PC-9 (cell line): ENCODE data around the gene ABCC6. TPM values are rescaled to one million over a fixed set of nuclear protein-coding genes. Genes with fewer than 3 reads are reported as not detected.

Experiments used
- BruUV-seq: library from RNA; stranded (reverse); fragments of 400-500 nt; replicated peaks from 2 replicates; lab custom pipeline; 2021; lab: Mats Ljungman, UMichigan
- CTCF ChIA-PET: fragments of 300-600 bp; sonication (Branson Sonifier 250); formaldehyde crosslinking; loops from one replicate; lab custom pipeline; 2022; ENCODE audit warnings: antibody characterized with exemption; lab: Charles Lee
- POLR2A ChIA-PET: fragments of 300-600 bp; sonication (Branson Sonifier 250); formaldehyde crosslinking; loops from one replicate; lab custom pipeline; 2022; ENCODE audit warnings: antibody characterized with exemption; ENCODE audit not compliant: unreplicated experiment; lab: Charles Lee
- DNase-seq, 2 experiments: peaks; one replicate each; pipeline versions ENCODE4 v3.0.0 to v3.0.0-alpha.2; 2015 to 2022; ENCODE audit warnings: mixed read lengths in 1 of 2
- H2AFZ ChIP-seq: fragments of 200-600 bp; sonication (generic); 2 replicates; pipeline ENCODE4 v1.8.1; 2017; ENCODE audit warnings: antibody characterized with exemption
- H3F3A ChIP-seq: fragments of 200-600 bp; sonication (generic); 2 replicates; pipeline ENCODE4 v1.8.1; 2017; ENCODE audit warnings: antibody characterized with exemption, mild to moderate bottlenecking, low read depth; ENCODE audit not compliant: insufficient read depth
- H3K27ac ChIP-seq: fragments of 200-600 bp; sonication (generic); 2 replicates; pipeline ENCODE4 v1.6.1; 2016; ENCODE audit warnings: mixed run types
- H3K27me3 ChIP-seq: fragments of 200-600 bp; sonication (generic); 2 replicates; pipeline ENCODE4 v1.6.1; 2016; ENCODE audit warnings: low read depth, mixed run types; ENCODE audit not compliant: insufficient read depth
- H3K36me3 ChIP-seq: fragments of 200-600 bp; sonication (generic); 2 replicates; pipeline ENCODE4 v1.6.1; 2016; ENCODE audit warnings: low read depth, mixed run types
- H3K4me1 ChIP-seq: fragments of 200-600 bp; sonication (generic); replicated peaks from 2 replicates; pipeline ENCODE4 v1.6.1; 2016; ENCODE audit warnings: mixed run types; ENCODE audit not compliant: insufficient read depth
- H3K4me2 ChIP-seq: fragments of 200-600 bp; sonication (generic); 2 replicates; pipeline ENCODE4 v1.6.1; 2017; ENCODE audit warnings: mixed run types
- H3K4me3 ChIP-seq: fragments of 200-600 bp; sonication (generic); 2 replicates; pipeline ENCODE4 v1.6.1; 2016; ENCODE audit warnings: mixed run types
- H3K79me2 ChIP-seq: fragments of 200-600 bp; sonication (generic); 2 replicates; pipeline ENCODE4 v1.6.1; 2017; ENCODE audit warnings: low read depth, mixed run types
- H3K9me2 ChIP-seq: fragments of 200-600 bp; sonication (generic); 2 replicates; pipeline ENCODE4 v1.8.1; 2017; ENCODE audit warnings: mild to moderate bottlenecking; ENCODE audit not compliant: insufficient read depth
- H3K9me3 ChIP-seq: fragments of 200-600 bp; sonication (generic); 2 replicates; pipeline ENCODE4 v1.8.1; 2016; ENCODE audit warnings: low read depth; ENCODE audit not compliant: insufficient read depth
- H4K20me1 ChIP-seq: fragments of 200-600 bp; sonication (generic); 2 replicates; pipeline ENCODE4 v1.8.1; 2017; ENCODE audit not compliant: insufficient read depth
- EZH2 ChIP-seq: fragments of 200-600 bp; sonication (generic); IDR thresholded peaks from 2 replicates; pipeline ENCODE4 v1.8.0; 2017; ENCODE audit warnings: antibody characterized with exemption, low read depth
- intact Hi-C: fragments of 100-400 bp; cut with micrococcal nuclease; formaldehyde crosslinking; loops from one replicate; pipeline ENCODE4 v1.10.0; 2022; ENCODE audit not compliant: unreplicated experiment
- total RNA-seq: library from RNA; stranded (reverse); gene quantifications from 2 replicates; pipeline ENCODE4 v1.2.3, GENCODE V29; 2021
- TF ChIP-seq, protein P1 (sequence below): fragments of 200-600 bp; sonication (generic); conservative IDR thresholded peaks from 2 replicates; pipeline ENCODE4 v1.6.1; 2017; ENCODE audit warnings: mixed run types, antibody characterized with exemption, mild to moderate bottlenecking, moderate library complexity

Gene ABCC6
- total RNA-seq, 1 experiment from 2014 or later, result 2.8 TPM

DNA sequence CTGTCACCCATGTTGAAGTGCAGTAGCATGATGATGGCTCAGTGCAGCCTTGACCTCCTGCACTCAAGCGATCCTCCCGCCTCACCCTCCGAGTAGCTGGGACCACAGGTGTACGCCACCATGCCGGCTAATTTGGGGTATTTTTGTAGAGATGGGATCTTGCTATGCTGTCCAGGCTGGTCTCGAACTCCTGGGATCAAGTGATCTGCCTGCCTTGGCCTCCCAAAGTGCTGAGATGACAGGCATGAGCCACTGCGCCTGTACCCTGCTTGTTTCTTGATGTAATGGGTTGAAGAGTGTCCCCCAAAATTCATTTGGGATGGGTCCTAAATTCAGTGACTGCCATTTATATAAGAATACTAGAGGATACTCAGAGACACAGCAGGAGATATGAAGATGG lies 57.2 kb downstream of the ABCC6 start:
- intact Hi-C loops, result no loop called here
- Histone ChIP-seq H2AFZ (no peak overlapping the region), H3K4me1 (no peaks in the 10 kb centered on the region), H3K4me2 (no peak overlapping the region), H3K4me3 (no peak overlapping the region), H3K9me2 (no peaks in the 10 kb centered on the region), H4K20me1 (no peaks in the 10 kb centered on the region), H3K9me3 (no peaks in the 10 kb centered on the region), H3K36me3 (no peaks in the 10 kb centered on the region), H3K27ac (no peak overlapping the region), H3K27me3 (no peaks in the 10 kb centered on the region), H3F3A (no peaks in the 10 kb centered on the region), H3K79me2 (no peaks in the 10 kb centered on the region)
- TF ChIP-seq, protein P1, sequence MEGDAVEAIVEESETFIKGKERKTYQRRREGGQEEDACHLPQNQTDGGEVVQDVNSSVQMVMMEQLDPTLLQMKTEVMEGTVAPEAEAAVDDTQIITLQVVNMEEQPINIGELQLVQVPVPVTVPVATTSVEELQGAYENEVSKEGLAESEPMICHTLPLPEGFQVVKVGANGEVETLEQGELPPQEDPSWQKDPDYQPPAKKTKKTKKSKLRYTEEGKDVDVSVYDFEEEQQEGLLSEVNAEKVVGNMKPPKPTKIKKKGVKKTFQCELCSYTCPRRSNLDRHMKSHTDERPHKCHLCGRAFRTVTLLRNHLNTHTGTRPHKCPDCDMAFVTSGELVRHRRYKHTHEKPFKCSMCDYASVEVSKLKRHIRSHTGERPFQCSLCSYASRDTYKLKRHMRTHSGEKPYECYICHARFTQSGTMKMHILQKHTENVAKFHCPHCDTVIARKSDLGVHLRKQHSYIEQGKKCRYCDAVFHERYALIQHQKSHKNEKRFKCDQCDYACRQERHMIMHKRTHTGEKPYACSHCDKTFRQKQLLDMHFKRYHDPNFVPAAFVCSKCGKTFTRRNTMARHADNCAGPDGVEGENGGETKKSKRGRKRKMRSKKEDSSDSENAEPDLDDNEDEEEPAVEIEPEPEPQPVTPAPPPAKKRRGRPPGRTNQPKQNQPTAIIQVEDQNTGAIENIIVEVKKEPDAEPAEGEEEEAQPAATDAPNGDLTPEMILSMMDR, result no peak
- ChIA-PET POLR2A (no interaction called here), CTCF (no interaction called here)
- BruUV-seq, result no TSS peak
- no peak for DNase-seq

DNA sequence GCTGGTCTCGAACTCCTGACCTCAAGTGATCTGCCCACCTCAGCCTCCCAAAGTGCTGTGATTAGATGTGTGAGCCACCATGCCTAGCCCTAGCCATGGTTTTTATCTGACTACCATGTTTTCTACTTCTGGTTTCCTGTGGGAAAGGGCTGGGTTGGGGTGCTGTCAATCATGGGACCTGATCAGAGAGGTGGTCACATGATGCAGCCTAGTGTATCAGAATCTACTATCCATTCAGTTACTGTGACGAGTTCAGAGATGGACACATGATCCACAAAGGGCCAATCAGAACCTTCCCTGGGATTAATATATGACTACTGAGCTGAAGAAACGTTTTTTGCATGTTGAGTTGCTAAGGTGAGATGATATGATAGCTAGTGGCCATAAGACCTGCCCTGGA lies 59.1 kb downstream of the ABCC6 start:
- H3K9me2 ChIP-seq, result no peaks in the 10 kb centered on the region
- no TSS peak for BruUV-seq
- no peaks in the 10 kb centered on the region for H3K36me3 ChIP-seq
- H3K9me3 ChIP-seq, result no peaks in the 10 kb centered on the region
- DNase-seq, result no peak
- no peak overlapping the region for H2AFZ ChIP-seq
- no peaks in the 10 kb centered on the region for H4K20me1 ChIP-seq
- H3K4me1 ChIP-seq, result no peaks in the 10 kb centered on the region
- no peak overlapping the region for H3K4me2 ChIP-seq
- CTCF ChIA-PET, result interaction anchor here (0.6 kb wide), 1 partner anchor 1092 kb away, joined by 5 read pairs; no protein-coding TSS in a partner anchor
- no peak for TF ChIP-seq EZH2
- TF ChIP-seq, protein P1, result no peak
- H3K27me3 ChIP-seq, result no peaks in the 10 kb centered on the region
- POLR2A ChIA-PET, result no interaction called here
- no peak overlapping the region for H3K4me3 ChIP-seq
- intact Hi-C loops, result no loop called here
- no peaks in the 10 kb centered on the region for H3F3A ChIP-seq
- H3K79me2 ChIP-seq, result no peaks in the 10 kb centered on the region
- H3K27ac ChIP-seq, result no peak overlapping the region

DNA sequence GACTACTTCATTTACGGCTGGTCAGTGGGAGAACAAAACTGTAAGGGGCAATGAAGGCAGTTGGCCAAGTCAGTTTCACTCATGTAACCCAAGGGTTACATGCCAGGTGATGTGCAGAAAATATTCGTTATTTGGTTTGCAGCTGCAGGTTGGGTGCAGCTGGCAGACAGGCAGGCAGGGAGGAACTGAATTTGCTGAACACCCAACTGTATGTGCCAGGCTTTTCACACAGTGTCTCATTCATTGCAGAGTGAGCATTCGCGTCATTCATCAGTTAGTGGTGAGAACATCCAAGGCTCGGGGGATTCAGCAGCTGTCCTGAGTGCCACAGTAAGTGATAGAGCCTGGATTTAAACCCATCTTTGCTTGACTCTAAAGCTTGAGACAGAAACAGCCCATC lies 59.7 kb downstream of the ABCC6 start:
- no TSS peak for BruUV-seq
- Histone ChIP-seq H3F3A (no peaks in the 10 kb centered on the region), H3K4me1 (no peaks in the 10 kb centered on the region), H3K36me3 (no peaks in the 10 kb centered on the region), H3K27me3 (no peaks in the 10 kb centered on the region), H3K9me2 (no peaks in the 10 kb centered on the region), H3K79me2 (no peaks in the 10 kb centered on the region), H2AFZ (no peak overlapping the region), H3K4me3 (no peak overlapping the region), H3K27ac (no peak overlapping the region), H3K9me3 (no peaks in the 10 kb centered on the region; the same call in 1 of the 2 replicates), H3K4me2 (no peak overlapping the region), H4K20me1 (no peaks in the 10 kb centered on the region)
- no peak for TF ChIP-seq EZH2
- TF ChIP-seq, protein P1, result no peak
- intact Hi-C loops, result no loop called here
- DNase-seq, result no peak
- CTCF ChIA-PET, result no interaction called here
- POLR2A ChIA-PET, result no interaction called here
